ENCODE data around the gene LOXHD1.

The LOXHD1 gene

DNA sequence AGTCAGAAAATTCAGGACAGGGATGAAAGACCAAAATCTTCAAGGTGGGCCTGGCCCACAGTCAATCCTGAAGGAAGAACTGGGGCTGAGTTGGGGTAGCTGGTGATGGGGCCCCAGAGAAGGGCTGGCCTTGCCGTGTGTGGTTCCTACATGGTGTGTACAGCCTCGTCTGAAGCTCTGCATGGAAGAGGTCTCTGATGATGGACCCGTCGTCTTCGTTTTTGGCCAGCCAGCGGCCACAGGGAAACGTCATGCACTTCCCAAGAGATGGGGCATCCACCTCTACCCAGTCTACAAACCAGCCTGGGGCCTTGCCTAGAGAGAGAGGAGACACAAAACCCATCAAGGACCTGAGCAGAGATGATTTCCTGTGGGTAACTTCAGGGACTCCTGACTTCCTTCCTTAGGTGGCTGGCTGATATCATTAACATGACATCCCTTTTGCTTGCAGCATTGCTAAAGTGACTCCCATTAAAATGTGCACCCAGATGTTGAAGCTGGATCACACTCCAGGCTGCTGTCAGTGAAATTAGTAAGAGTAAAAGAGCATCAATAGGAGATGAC is 115.3 kb downstream of the LOXHD1 start:
- DNase-seq (ENCODE audit: low spot score), result no peak

DNA sequence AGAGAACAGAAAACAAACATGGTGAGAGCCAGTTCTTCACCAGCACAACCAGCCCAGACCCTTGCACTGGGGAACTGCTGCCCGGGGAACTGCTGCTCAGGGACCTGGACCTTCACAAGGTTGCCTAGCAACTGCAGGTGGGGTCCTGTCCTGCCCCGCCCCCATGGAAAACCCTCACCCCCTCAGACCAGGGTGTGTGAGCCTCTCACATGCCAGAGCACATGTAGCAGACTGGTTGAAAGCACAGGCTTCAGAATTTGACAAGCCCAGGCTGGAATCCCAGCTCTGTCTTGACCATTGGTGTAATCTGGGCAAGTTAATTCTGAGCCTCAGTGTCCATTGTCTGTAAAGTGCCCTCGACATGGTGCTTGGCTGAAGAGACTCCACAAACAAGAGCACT is 118.6 kb downstream of the LOXHD1 start:
- no peak for DNase-seq (ENCODE audit: low spot score)

DNA sequence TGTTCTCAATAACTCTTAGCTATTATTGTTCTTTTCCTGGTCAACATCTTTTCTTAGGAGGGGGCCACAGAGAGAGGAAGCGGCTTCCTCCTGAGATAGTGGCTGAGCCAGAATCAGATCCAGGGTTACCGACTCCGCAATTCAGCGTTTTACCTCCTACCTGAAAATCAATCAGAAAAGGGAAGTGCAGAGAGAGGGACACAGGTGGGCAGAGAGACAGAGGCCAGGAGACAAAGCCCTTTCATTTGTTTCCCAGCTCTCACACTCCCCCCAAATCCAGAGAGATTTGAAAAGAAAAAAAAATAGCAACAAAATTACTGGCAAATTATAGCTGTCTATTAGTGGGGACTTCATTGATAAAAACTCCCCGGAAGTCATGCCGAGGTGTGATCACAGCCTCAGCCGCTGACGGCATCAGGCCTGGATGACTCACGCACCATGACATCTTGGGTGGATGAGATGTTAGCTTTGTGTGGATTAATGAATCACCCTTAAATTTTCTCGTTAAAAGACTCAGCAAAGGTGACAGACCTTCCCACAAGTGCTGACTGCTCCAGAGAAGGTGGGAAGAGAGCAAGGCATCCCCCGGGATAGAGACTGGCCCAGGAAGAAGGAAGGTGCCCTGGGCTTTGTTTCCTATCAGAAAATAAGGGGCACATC is 120.7 kb downstream of the LOXHD1 start:
- peak; percentile 41 for DNase-seq (ENCODE audit: low spot score)

DNA sequence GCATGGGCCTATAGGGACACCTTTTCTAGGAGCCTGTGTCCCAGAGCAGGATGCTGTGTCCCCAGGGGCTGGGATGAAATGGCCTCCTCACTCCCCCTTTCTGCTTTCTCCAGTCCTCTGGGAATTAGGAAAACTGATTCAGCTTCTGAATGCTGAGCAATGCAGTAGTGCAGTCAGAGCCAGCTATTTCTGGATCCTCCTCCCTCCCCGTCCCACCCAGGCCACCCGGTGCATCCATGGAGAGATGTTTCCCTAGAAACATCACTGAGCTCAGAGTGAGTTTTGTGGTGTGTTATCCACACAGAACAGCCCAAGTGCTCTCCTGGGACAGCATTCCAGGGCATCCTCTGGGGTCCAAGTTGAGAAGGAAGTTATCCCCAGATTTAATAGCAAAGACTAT is 125.5 kb downstream of the LOXHD1 start:
- no peak for DNase-seq (ENCODE audit: low spot score)

DNA sequence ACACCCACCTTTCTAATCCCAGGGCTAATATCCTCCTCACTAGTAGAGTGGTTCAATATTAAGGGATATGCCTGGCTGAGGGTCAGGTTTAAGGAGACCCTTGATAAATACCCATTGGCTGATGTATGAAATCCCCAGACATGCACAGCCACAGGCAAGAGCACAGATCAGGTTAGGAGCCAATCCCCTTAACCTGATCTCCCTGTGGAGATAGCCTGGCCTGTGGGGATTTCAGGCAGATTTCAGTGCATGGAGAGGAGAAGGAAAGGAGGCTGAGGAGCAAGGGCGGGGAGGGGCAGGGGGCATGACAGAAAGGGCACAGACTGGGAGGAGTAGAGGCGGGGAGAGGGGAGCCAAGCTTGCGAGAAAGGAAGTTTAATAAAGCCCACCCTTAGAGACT is 129.0 kb downstream of the LOXHD1 start:
- no peak for DNase-seq (ENCODE audit: low spot score)

DNA sequence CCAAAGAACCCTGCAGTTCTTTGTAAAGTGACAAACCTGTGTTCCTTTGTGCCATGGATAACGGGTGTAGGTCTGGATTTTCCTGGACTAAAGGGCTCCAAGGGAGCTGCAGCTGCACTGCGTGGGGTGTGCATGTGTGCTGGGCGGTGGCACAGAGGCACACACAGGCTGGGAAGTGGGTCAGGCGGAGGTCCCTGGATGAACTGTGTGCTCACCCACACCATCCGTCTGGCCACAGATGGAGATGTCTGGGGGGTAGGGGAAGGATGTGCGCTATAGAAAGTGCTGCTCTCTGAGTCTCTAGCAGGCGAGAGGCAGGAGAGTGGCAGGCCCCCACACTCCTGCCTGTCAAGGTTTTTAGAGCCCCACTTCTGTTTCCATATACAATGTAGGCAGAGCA is 137.2 kb downstream of the LOXHD1 start:
- DNase-seq (ENCODE audit: low spot score), result no peak

DNA sequence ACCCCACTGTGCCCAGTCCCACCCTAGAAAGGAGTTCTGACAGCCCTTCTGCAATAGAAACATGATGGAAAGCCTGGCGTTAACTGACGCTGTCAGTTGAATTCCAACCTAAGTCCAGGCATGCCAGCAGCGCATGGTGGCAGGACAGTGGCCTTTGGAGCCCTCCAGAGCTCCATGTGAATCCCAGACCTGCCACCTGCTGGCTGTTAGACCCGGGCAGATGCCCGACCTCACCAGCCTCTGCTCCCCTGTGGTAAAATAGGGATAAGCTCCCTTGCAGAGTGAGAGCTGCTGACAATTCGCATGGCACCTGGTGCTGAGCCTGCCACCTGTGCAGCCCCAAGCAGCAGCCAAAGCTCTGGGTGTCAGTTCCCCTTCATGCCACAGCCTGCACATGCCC is 138.6 kb downstream of the LOXHD1 start:
- DNase-seq (ENCODE audit: low spot score), result peak; percentile 10

DNA sequence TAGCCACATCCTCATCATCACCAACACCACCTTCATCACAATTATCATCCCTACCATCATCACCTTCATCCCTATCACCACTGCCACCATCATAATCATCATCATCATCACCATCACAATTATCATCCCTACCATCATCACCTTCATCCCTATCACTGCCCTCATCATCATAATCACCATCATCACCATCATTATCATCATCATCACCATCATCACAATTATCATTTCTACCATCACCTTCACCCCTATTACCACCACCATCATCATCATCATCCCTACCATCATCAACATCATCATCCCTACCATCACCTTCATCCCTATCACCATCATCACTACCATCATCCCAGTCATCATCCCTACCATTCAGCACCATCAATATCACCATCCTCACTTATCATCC is 140.5 kb downstream of the LOXHD1 start:
- no peak for DNase-seq (ENCODE audit: low spot score)

DNA sequence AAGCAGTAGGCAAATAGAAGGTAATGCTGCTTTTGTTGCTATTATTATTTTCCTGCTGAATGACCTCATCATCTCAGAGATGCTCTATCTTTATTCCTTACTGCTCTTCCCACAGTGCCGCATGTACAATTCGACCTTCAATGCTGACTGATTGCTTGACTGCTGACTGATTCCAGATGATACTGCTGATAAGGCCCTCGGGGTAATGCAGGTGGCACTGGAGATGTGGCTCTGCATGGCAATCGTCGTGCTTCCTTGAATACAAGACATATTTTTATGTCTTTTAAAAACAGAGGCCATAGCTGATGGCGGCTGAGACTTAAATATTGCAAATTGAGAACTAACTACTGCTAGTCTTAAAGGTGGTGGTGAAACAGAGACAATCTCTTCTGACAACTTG is 146.6 kb downstream of the LOXHD1 start:
- DNase-seq (ENCODE audit: low spot score), result no peak

DNA sequence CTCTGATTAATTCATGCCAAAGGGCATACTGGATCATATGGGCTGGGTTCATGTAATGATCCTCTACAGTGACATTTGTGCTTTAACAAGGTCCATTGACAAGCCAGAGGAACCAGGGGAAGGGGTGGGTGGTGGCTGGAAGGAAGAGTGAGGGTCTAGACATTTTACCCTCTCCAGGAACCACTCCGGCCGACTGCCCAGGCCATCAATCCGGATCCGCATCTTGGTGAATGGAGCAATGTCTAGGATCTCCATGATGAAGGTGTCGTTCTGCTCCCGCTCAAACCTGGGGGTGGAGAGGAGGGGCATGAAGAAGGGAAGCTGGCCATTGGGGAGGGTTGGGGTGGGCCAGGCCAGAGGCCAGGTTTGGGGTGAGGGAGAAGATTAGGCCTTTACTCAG is 147.5 kb downstream of the LOXHD1 start:
- DNase-seq (ENCODE audit: low spot score), result no peak

DNA sequence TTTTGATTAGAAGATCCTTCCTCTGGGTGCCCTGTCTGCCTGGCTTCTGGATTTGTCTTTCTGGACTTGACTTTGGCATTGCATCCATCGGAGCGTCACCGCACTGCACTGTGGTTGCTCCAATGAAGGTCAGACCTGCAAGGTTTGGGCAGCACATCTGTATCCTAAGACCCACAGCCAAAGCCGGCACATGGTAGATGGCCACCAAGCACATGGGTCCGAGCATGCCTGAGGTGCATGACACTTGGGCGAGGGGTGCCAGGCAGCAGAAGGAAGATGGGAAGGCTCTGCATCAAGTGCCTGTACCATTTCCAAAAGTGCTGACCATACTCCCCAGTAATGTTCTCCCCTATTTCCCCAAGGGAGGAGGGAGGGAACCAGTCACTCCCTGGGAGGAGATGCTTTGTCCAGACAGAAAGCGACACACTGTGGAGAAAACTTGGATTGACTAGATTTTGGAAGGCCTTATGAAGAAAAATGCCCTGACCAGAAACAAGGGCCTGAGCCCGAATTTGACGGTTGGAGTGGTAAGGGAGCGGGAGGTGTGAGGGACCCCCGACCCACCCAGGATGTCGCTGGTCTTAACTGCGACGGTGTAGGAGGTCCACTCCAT is 149.9 kb downstream of the LOXHD1 start:
- DNase-seq (ENCODE audit: low spot score), result no peak

DNA sequence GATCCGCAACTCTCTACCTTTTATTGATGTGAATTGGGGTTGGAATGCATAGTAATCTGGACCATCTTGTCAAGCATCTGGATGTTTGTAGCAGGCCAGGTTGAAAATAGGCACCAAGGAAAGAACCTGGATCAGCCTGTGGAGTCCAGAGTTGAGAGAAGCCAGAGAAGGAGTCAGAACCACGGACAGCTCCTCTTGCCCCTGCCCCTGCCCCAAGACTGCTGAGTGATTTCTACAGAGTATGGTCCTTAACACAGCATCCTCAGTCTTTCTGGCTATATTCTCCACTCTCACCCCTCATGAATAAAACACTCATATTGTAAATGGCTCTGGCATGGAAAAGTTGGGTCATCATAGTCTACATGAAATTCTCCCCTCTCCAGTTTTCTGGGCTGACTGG is 154.6 kb downstream of the LOXHD1 start:
- DNase-seq (ENCODE audit: low spot score), result no peak

DNA sequence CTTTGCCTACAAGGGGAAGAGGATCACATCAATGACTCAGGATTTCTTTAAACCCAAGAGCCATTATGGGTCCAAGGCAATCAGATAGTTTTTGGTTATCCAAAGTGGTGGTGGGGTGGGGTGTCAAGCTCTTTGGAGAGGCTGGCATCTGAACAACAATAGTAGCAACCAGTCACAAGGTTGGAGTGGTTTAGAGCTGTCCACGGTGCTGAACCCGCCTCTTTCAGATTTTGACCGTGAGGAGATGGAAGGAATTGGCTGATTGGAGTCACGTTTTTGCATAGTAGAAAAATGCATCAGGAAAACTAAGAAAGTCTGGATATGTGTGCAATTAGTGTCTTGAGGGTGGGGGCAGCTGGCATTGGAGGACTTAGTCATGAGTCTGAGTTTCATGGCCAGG is 159.9 kb downstream of the LOXHD1 start:
- DNase-seq (ENCODE audit: low spot score), result peak; percentile 8

DNA sequence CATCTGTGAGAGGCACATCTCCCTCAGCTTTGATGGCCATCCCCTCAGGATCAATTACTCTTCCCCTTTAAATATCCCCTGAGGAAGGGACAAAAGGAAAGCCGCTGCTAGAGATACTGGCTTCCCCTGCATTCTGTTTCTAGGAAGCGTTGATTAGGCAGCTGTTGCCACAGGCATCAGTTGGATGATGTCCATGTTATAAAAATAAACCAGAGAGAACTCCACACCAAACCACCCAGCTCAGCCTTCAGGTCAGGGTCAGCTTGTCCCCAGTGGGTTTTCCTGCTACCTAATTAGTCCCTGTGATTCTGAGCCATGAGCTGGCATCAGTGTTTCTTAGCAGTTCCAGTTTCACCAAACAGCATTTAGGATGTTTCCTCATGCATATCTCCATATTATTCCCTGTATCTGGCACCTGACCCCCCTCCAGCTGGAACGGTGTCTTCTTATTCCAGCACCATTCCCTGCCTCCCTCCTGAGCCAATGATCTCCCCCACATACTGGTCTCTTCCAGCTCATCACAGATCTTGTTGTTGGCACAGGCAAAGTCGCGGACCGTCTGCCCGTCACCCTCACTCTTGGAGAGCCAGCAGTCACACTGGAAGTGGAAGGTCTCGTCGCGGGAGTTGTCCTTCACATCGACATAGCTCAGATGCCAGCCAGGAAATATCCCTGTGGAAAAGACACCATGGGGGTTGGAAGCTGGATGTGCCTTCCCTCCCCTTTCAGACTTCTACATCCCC is 168.4 kb downstream of the LOXHD1 start:
- no peak for DNase-seq (ENCODE audit: low spot score)

DNA sequence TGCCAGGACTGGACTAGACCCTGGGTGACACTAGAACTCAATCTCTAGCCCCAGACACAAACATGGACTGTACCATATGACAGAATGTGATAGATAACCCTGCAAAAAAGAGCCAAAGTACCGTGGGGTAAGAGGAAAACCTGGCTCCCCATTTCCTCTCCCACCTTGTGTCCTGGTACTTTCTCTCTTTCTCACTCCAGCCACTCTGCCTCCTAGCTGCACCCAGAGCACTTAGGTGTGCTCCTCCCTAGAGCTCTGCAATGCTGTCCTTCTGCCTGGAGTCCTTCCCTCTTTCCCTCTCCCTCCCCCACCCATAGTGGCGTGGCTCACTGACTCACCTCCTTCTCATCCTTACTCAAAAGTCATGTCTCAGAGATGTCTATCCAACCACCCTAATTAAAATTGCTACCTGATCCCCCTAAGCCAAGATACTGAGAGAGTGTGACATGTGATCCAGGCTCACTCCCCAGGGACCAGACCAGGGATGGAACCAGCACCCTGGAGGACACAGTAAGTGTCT is 171.3 kb downstream of the LOXHD1 start:
- no peak for DNase-seq (ENCODE audit: low spot score)

DNA sequence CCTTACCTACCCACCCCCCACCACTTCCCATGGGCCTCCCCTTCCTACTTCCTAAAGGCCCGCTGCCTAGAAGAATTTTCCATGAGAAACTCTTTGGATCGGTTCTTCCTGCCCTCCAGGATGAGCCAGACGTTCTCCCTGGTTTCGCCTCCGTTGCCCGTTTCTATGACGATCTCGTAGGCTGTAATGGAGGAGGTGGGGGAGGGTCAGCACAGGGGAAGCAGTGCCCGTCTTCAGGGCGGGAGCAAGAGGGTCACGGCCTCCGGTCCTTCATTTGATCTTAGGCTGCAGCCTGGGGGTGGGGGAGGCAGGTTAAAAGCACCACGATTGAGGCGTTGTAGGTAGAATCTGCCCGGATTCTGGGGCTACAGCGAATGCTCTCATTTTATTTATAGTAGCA is 172.0 kb downstream of the LOXHD1 start:
- DNase-seq (ENCODE audit: low spot score), result no peak

DNA sequence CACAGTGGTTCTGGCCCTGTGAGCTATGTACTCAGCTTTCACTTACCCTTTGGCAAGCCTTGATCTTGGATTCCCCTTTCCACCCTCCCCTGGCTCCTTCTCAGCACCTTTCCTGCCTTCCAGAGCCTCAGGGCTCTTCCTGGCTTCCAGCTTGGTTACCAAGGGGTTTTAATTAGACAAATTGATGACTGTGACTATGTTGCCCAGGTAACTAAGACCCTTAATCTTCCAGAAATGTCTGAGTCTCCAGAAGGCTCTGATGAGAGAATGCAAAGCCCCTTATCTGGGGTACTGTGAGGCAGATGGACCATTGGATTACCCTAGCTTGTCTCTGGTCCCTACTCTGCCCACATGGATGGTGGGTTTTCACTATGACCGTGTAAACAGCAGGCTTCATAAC is 174.2 kb downstream of the LOXHD1 start:
- no peak for DNase-seq (ENCODE audit: low spot score)

DNA sequence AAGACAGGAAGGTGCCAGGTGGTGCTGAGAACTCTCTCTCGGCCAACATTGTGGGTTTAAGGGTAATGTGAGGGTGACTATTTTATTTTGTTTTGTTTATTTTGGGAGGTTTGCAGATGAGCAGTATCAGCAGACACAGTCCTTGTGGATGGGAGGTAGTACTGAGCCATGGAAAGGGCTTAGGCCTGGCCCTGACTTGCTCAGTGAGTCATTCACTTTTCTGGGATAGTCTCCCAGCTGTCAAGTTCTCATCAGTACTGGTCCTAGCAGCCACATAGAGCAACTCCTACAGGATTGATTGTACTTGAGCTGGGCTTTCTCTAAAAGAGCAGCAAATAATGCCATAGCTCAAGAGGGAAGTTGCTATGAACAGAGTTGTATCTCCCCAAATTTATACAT is 175.2 kb downstream of the LOXHD1 start:
- no peak for DNase-seq (ENCODE audit: low spot score)

DNA sequence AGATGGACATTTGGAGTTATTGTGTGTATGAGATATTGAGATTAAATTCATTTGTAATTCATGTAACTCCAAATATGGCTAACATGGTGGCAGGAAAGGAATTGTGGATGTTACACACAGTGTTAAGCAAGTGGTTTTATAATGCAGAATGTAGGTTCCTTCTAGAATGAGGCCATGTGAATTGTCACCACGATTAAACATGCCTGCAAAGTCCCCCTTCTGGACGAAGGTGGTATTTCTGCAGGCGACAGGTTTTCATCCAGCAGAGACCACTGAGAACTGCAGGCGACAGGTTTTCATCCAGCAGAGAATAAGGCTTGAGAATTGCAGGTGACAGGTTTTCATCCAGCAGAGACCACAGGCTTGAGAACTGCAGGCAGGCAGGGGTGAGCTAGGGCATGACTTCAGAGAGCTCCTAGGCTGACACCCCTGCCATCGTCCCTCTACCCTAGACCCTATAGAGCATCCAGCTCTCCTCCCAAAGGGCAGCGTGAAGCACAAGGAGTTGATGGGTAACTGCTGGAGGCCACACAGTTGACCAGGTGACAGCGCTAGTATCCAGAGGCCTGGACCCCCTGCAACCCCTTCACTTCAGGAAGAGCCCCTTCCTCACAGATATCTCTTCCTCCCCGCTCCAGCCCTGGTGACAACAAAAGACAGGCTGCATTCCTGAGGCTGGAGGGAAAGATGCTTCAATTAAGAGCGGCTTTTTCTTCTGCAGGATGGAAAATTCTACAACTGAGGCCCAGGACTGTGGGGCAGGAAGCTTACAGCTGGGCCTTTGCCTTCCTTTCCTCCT is 175.8 kb downstream of the LOXHD1 start:
- DNase-seq (ENCODE audit: low spot score), result peak; percentile 22

DNA sequence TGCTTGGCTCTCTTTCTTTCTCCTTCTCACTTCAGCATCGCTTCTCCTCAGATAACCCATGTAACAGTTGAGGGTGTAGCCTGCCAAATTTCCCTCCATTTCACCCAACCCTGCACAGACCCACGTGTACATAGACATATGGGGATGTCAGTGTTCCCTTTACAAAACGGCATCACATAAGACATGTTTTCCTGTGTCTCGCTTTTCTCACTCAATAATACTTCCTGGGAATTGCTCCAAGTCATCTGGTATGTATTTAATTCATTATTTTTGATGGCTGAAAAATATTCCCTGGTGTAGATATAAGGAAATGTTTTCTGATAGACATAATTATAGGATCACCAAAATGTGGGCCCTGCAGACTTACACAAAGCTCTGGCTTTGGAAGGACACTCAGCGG is 176.8 kb downstream of the LOXHD1 start:
- no peak for DNase-seq (ENCODE audit: low spot score)

DNA sequence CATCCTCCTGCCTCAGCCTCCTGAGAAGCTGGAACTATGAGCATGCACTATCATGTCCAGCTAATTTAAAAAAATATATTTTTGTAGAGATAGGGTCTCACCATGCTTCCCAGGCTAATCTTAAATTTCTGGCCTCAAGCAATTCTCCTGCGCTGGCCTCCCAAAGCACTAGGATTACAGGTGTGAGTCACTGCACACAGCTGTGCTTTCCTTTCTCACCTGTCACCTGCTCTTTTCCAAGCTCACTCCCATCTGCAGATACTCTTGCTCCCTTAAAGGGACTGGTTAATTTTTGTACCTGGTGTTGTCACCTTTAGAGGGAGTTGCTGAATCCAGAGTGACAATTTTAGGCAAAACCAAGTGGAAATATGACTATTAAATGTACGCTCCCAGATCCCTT is 178.2 kb downstream of the LOXHD1 start:
- DNase-seq (ENCODE audit: low spot score), result no peak

DNA sequence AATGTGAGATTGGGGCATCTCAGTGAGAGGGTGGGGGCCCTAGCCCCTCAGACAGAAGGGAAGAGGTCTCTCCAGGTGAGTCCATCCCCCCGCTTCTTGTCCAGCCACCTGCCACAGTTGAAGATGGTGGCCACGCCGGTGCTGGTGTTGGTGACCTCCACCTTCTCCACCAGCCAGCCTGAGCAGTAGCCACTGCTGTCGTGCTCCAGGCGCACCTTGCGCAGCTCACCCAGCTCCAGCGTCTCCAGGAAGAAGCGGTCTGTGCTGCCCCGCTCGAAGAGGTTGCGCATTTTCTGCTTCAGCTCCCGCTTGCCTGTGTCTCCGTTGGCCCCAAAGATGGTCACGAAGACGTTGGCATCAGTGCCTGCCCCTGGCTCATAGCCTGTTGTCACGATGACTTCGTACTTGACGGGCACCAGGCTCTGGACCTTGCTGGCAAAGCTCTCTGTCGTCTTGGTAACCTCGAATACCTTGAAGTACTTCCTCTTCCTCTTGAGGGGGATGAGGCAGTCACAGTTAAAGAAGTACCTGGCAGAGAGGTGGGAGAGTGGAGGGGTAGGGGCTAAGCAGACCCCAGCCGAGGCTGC is 179.5 kb downstream of the LOXHD1 start:
- DNase-seq (ENCODE audit: low spot score), result no peak

Measured in SW480 (cell line).